ENCODE data around the gene NPAS3.

DNA sequence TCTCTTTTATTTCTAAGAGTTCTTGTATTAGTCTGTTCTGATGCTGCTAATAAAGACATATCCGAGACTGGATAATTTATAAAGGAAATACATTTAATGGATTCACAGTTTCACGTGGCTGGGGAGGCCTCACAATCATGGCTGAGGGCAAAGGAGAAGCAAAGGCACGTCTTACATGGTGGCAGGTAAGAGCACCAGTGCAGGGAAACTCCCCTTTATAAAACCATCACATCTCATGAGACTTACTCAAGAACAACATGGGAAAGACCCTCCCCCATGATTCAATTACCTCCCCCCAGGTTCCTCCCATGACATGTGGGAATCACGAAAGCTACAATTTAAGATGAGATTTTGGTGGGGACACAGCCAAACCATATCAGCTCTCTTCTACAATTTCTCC, 503.0 kb downstream of the NPAS3 start:
- TF ChIP-seq, protein P1, sequence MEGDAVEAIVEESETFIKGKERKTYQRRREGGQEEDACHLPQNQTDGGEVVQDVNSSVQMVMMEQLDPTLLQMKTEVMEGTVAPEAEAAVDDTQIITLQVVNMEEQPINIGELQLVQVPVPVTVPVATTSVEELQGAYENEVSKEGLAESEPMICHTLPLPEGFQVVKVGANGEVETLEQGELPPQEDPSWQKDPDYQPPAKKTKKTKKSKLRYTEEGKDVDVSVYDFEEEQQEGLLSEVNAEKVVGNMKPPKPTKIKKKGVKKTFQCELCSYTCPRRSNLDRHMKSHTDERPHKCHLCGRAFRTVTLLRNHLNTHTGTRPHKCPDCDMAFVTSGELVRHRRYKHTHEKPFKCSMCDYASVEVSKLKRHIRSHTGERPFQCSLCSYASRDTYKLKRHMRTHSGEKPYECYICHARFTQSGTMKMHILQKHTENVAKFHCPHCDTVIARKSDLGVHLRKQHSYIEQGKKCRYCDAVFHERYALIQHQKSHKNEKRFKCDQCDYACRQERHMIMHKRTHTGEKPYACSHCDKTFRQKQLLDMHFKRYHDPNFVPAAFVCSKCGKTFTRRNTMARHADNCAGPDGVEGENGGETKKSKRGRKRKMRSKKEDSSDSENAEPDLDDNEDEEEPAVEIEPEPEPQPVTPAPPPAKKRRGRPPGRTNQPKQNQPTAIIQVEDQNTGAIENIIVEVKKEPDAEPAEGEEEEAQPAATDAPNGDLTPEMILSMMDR (conservative IDR thresholded peaks at IDR 0.05; ENCODE audit: low read length), result no peak
- TF ChIP-seq EZH2phosphoT487 (IDR thresholded peaks at IDR 0.05; ENCODE audit: borderline replicate concordance), result no peak

Data from Loucy (cell line).